ENCODE results near the gene RAMP1.

GRCh38 chr2:237866101-237866621, 6.7 kb downstream of the RAMP1 start:
- TF ChIP-seq, protein P1, sequence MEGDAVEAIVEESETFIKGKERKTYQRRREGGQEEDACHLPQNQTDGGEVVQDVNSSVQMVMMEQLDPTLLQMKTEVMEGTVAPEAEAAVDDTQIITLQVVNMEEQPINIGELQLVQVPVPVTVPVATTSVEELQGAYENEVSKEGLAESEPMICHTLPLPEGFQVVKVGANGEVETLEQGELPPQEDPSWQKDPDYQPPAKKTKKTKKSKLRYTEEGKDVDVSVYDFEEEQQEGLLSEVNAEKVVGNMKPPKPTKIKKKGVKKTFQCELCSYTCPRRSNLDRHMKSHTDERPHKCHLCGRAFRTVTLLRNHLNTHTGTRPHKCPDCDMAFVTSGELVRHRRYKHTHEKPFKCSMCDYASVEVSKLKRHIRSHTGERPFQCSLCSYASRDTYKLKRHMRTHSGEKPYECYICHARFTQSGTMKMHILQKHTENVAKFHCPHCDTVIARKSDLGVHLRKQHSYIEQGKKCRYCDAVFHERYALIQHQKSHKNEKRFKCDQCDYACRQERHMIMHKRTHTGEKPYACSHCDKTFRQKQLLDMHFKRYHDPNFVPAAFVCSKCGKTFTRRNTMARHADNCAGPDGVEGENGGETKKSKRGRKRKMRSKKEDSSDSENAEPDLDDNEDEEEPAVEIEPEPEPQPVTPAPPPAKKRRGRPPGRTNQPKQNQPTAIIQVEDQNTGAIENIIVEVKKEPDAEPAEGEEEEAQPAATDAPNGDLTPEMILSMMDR (IDR thresholded peaks at IDR 0.05 in 4 of 5, conservative IDR thresholded peaks at IDR 0.05 in 1 of 5) = no peak
- no peak for TF ChIP-seq POLR2A (IDR thresholded peaks at IDR 0.05)
